ENCODE measurements around the gene LIPC.

Gene LIPC

GRCh38 chr15:58445865-58446264 lies 14.1 kb downstream of the LIPC start:
- no peak for TF ChIP-seq CTCF (IDR thresholded peaks at IDR 0.05; ENCODE audit: low read depth, low read length)
- DNase-seq (ENCODE audit: extremely low read depth, low read depth) = no peak

- no peak for DNase-seq (ENCODE audit: extremely low read depth, low read depth)
- TF ChIP-seq CTCF (IDR thresholded peaks at IDR 0.05; ENCODE audit: low read depth, low read length) = no peak
Measured at GRCh38 chr15:58446521-58446920, 14.7 kb downstream of the LIPC start.

GRCh38 chr15:58447271-58448010 lies 15.7 kb downstream of the LIPC start:
- no peak for TF ChIP-seq CTCF (IDR thresholded peaks at IDR 0.05; ENCODE audit: low read depth, low read length)
- no peak for DNase-seq (ENCODE audit: extremely low read depth, low read depth)

GRCh38 chr15:58448331-58448730 lies 16.5 kb downstream of the LIPC start:
- no peak for TF ChIP-seq CTCF (IDR thresholded peaks at IDR 0.05; ENCODE audit: low read depth, low read length)
- DNase-seq (ENCODE audit: extremely low read depth, low read depth) = no peak

GRCh38 chr15:58448906-58449305 lies 17.1 kb downstream of the LIPC start:
- DNase-seq (ENCODE audit: extremely low read depth, low read depth) = no peak

GRCh38 chr15:58451826-58452225 lies 20.0 kb downstream of the LIPC start:
- TF ChIP-seq CTCF (IDR thresholded peaks at IDR 0.05; ENCODE audit: low read depth, low read length) = no peak
- DNase-seq (ENCODE audit: extremely low read depth, low read depth) = no peak

More at GRCh38 chr15:58448906-58449305, 17.1 kb downstream of the LIPC start:
- no peak for TF ChIP-seq CTCF (IDR thresholded peaks at IDR 0.05; ENCODE audit: low read depth, low read length)

- DNase-seq (ENCODE audit: extremely low read depth, low read depth) = no peak
- TF ChIP-seq CTCF (IDR thresholded peaks at IDR 0.05; ENCODE audit: low read depth, low read length) = no peak
Measured at GRCh38 chr15:58452775-58453174, 21.0 kb downstream of the LIPC start.
